HEK293 (cell line): ENCODE results near the gene RHOXF2.

Experiments used
- CTCF ChIA-PET: fragments of 350-600 bp; formaldehyde crosslinking; extraction: SDS; loops from one replicate; lab custom pipeline; 2021; ENCODE audit warnings: antibody characterized with exemption; lab: Yijun Ruan, JAX
- POLR2A ChIA-PET: fragments of 300-600 bp; formaldehyde crosslinking; extraction: SDS; loops from one replicate; lab custom pipeline; 2020; ENCODE audit warnings: antibody characterized with exemption, inconsistent platforms; lab: Yijun Ruan, JAX
- H3K27ac ChIP-seq: fragments of 200-500 bp; sonication (Bioruptor generic); 2 replicates; pipeline ENCODE4 v1.5.1; 2014; ENCODE audit warnings: low read depth, low read length, control low read depth, inconsistent platforms; ENCODE audit errors: extremely low read depth
- H3K36me3 ChIP-seq, 2 experiments: fragments of 200-500 bp in 1 of 2; sonication (Bioruptor generic) in 1 of 2; 1 replicate in 1 of 2; 2 replicates in 1 of 2; pipeline ENCODE4 v1.5.1; 2014 to 2017; ENCODE audit warnings: inconsistent platforms in 2 of 2, low read length in 2 of 2; ENCODE audit not compliant: control insufficient read depth in 2 of 2, insufficient read depth in 1 of 2
- H3K4me1 ChIP-seq: fragments of 200-500 bp; sonication (Bioruptor generic); 2 replicates; pipeline ENCODE4 v1.5.1; 2014; ENCODE audit warnings: mild to moderate bottlenecking, low read length, inconsistent platforms; ENCODE audit not compliant: control insufficient read depth, insufficient read depth
- H3K4me3 ChIP-seq: 2 replicates; pipeline ENCODE4 v1.5.1; 2011; ENCODE audit warnings: low read depth, mild to moderate bottlenecking, control low read depth, low read length, moderate library complexity
- H3K9me3 ChIP-seq: fragments of 200-500 bp; sonication (Bioruptor generic); 2 replicates; pipeline ENCODE4 v1.5.1; 2014; ENCODE audit warnings: low read depth, low read length, inconsistent platforms; ENCODE audit not compliant: control insufficient read depth, insufficient read depth
- BCL11A ChIP-seq: fragments of 450-650 bp; formaldehyde crosslinking; IDR thresholded peaks from 2 replicates; pipeline ENCODE4 v1.5.1; 2016; ENCODE audit warnings: low read depth, missing biosample characterization, missing genetic modification characterization
- KLF16 ChIP-seq: fragments of 450-650 bp; formaldehyde crosslinking; IDR thresholded peaks from 2 replicates; pipeline ENCODE4 v1.5.1; 2017; ENCODE audit warnings: missing biosample characterization, missing genetic modification characterization
- ZFHX2 ChIP-seq: fragments of 450-650 bp; formaldehyde crosslinking; conservative IDR thresholded peaks from 2 replicates; pipeline ENCODE4 v1.5.1; 2016; ENCODE audit warnings: missing biosample characterization, missing genetic modification characterization
- ZNF133 ChIP-seq: fragments of 450-650 bp; formaldehyde crosslinking; IDR thresholded peaks from 2 replicates; pipeline ENCODE4 v1.5.1; 2016; ENCODE audit warnings: missing biosample characterization, missing genetic modification characterization
- ZNF148 ChIP-seq: fragments of 450-650 bp; formaldehyde crosslinking; IDR thresholded peaks from 2 replicates; pipeline ENCODE4 v1.5.0; 2017; ENCODE audit warnings: missing biosample characterization, missing genetic modification characterization, borderline replicate concordance
- ZNF157 ChIP-seq: fragments of 450-650 bp; formaldehyde crosslinking; IDR thresholded peaks from 2 replicates; pipeline ENCODE4 v1.5.1; 2016; ENCODE audit warnings: missing biosample characterization, missing genetic modification characterization
- ZNF169 ChIP-seq: fragments of 450-650 bp; formaldehyde crosslinking; IDR thresholded peaks from 2 replicates; pipeline ENCODE4 v1.5.1; 2016; ENCODE audit warnings: missing biosample characterization, missing genetic modification characterization
- ZNF175 ChIP-seq: fragments of 450-650 bp; formaldehyde crosslinking; IDR thresholded peaks from 2 replicates; pipeline ENCODE4 v1.5.1; 2016; ENCODE audit warnings: missing biosample characterization, missing genetic modification characterization
- ZNF211 ChIP-seq: fragments of 450-650 bp; formaldehyde crosslinking; IDR thresholded peaks from 2 replicates; pipeline ENCODE4 v1.5.1; 2016; ENCODE audit warnings: low read depth, missing biosample characterization, missing genetic modification characterization
- ZNF280C ChIP-seq: fragments of 450-650 bp; formaldehyde crosslinking; IDR thresholded peaks from 2 replicates; pipeline ENCODE4 v1.5.1; 2016; ENCODE audit warnings: missing biosample characterization, missing genetic modification characterization
- ZNF391 ChIP-seq: fragments of 450-650 bp; formaldehyde crosslinking; IDR thresholded peaks from 2 replicates; pipeline ENCODE4 v1.5.1; 2016; ENCODE audit warnings: low read depth, missing biosample characterization, missing genetic modification characterization, borderline replicate concordance
- ZNF510 ChIP-seq: fragments of 450-650 bp; formaldehyde crosslinking; IDR thresholded peaks from 2 replicates; pipeline ENCODE4 v1.5.1; 2018; ENCODE audit warnings: mild to moderate bottlenecking, missing genetic modification characterization, missing biosample characterization; ENCODE audit not compliant: insufficient replicate concordance
- ZNF555 ChIP-seq: fragments of 450-650 bp; formaldehyde crosslinking; conservative IDR thresholded peaks from 2 replicates; pipeline ENCODE4 v1.5.1; 2017; ENCODE audit warnings: missing biosample characterization, mild to moderate bottlenecking, missing genetic modification characterization, inconsistent platforms
- ZNF585B ChIP-seq: fragments of 450-650 bp; formaldehyde crosslinking; IDR thresholded peaks from 2 replicates; pipeline ENCODE4 v1.5.1; 2016; ENCODE audit warnings: missing biosample characterization, missing genetic modification characterization
- ZNF626 ChIP-seq: fragments of 450-650 bp; sonication (Bioruptor Pico); formaldehyde crosslinking; IDR thresholded peaks from 2 replicates; pipeline ENCODE4 v1.5.1; 2018; ENCODE audit warnings: missing biosample characterization, missing genetic modification characterization, inconsistent platforms
- ZNF629 ChIP-seq: fragments of 450-650 bp; formaldehyde crosslinking; IDR thresholded peaks from 2 replicates; pipeline ENCODE4 v1.5.1; 2017; ENCODE audit warnings: missing biosample characterization, missing genetic modification characterization
- ZNF639 ChIP-seq: fragments of 450-650 bp; formaldehyde crosslinking; IDR thresholded peaks from 2 replicates; pipeline ENCODE4 v1.5.1; 2016; ENCODE audit warnings: missing biosample characterization, missing genetic modification characterization
- TF ChIP-seq, protein P1 (sequence below): fragments of 450-650 bp; formaldehyde crosslinking; IDR thresholded peaks from 2 replicates; pipeline ENCODE4 v1.5.1; 2016; ENCODE audit warnings: missing biosample characterization, missing genetic modification characterization
- TF ChIP-seq, protein P2 (sequence below): fragments of 450-650 bp; formaldehyde crosslinking; IDR thresholded peaks from 2 replicates; pipeline ENCODE4 v1.5.1; 2017; ENCODE audit warnings: missing biosample characterization, missing genetic modification characterization

The RHOXF2 gene

DNA sequence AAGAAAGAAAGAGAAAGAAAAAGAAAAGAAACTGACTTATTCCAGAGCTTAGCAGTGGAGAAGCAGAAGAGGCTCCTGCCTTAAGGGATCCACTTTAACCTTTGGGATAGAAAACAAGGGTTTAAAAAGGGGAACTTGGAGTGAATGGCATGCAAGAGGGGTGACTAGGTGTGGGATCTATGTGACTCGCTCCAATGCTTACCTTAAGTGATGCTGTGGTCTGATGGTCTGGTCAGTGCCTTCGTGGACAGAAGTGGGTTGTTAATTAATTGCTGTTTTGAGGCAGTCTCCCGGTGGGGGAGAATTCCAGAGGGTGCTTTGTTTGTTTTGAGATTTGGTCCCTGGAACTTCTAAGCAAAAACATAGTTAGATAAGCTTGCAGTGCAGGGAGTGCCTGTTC is 21.6 kb upstream of the RHOXF2 start:
- H3K4me1 ChIP-seq: no peaks in the 10 kb centered on the region
- H3K9me3 ChIP-seq: no peaks in the 10 kb centered on the region
- no peak overlapping the region for H3K27ac ChIP-seq
- H3K36me3 ChIP-seq: no peaks in the 10 kb centered on the region; a peak in 1 of 3 replicates
- ChIA-PET CTCF (no interaction called here), POLR2A (no interaction called here)
- TF ChIP-seq, protein P1, sequence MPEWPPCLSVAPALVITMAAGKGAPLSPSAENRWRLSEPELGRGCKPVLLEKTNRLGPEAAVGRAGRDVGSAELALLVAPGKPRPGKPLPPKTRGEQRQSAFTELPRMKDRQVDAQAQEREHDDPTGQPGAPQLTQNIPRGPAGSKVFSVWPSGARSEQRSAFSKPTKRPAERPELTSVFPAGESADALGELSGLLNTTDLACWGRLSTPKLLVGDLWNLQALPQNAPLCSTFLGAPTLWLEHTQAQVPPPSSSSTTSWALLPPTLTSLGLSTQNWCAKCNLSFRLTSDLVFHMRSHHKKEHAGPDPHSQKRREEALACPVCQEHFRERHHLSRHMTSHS: no peak
- no peak for TF ChIP-seq ZNF555
- TF ChIP-seq ZNF133: no peak
- TF ChIP-seq BCL11A (tag by site-specific recombination): no peak
- no peak for TF ChIP-seq ZNF629
- TF ChIP-seq ZNF148 (tag by site-specific recombination): no peak
- no peak overlapping the region for H3K4me3 ChIP-seq

DNA sequence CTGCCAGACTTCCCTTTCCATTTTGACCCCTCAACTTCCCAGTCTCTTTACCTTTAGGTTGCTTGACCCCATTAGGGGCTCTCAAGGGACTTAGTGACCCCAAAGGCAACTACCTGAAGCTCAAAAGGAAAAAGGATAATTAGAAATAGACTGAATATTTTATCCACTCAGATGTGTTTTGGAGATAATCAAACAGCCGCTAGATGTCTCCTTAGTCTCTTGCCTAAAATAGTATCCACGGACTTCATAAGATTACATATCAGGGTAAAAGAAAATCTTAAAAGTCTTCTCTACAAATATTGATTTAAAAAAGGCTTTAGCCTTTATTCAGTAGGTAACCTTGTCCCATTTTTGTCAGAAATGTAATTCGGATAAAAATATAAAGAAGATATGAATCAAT is 21.0 kb upstream of the RHOXF2 start:
- CTCF ChIA-PET: interaction anchor here (0.5 kb wide), 1 partner anchor 871 kb away, joined by 3 read pairs; no protein-coding TSS in a partner anchor
- no peak overlapping the region for H3K27ac ChIP-seq
- POLR2A ChIA-PET: no interaction called here
- TF ChIP-seq ZNF391 (no peak), ZNF157 (tag by site-specific recombination) (no peak), ZNF510 (tag by site-specific recombination) (no peak)
- H3K4me3 ChIP-seq: no peak overlapping the region
- no peaks in the 10 kb centered on the region for H3K9me3 ChIP-seq
- no peaks in the 10 kb centered on the region; a peak in 1 of 3 replicates for H3K36me3 ChIP-seq
- H3K4me1 ChIP-seq: no peaks in the 10 kb centered on the region

- H3K27ac ChIP-seq: no peak overlapping the region
- H3K4me3 ChIP-seq: no peak overlapping the region
- no peaks in the 10 kb centered on the region for H3K36me3 ChIP-seq
- ChIA-PET POLR2A (no interaction called here), CTCF (no interaction called here)
- H3K9me3 ChIP-seq: no peaks in the 10 kb centered on the region
- H3K4me1 ChIP-seq: no peaks in the 10 kb centered on the region
- no peak for TF ChIP-seq ZFHX2
- no peak for TF ChIP-seq ZNF148 (tag by site-specific recombination)
- TF ChIP-seq, protein P2, sequence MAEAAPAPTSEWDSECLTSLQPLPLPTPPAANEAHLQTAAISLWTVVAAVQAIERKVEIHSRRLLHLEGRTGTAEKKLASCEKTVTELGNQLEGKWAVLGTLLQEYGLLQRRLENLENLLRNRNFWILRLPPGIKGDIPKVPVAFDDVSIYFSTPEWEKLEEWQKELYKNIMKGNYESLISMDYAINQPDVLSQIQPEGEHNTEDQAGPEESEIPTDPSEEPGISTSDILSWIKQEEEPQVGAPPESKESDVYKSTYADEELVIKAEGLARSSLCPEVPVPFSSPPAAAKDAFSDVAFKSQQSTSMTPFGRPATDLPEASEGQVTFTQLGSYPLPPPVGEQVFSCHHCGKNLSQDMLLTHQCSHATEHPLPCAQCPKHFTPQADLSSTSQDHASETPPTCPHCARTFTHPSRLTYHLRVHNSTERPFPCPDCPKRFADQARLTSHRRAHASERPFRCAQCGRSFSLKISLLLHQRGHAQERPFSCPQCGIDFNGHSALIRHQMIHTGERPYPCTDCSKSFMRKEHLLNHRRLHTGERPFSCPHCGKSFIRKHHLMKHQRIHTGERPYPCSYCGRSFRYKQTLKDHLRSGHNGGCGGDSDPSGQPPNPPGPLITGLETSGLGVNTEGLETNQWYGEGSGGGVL (tag by site-specific recombination): no peak
- TF ChIP-seq KLF16: no peak
- no peak for TF ChIP-seq ZNF211 (tag by site-specific recombination)
- no peak for TF ChIP-seq ZNF169 (tag by site-specific recombination)
- no peak for TF ChIP-seq ZNF585B
- TF ChIP-seq ZNF626 (tag by site-specific recombination): no peak
- no peak for TF ChIP-seq ZNF639 (tag by site-specific recombination)
- TF ChIP-seq ZNF175 (tag by site-specific recombination): no peak
- no peak for TF ChIP-seq ZNF280C (tag by site-specific recombination)
These were observed 18.0 kb upstream of the RHOXF2 start for GRCh38 chrX:120140293-120140981.
